GM19043 (cell line): ENCODE results near the gene SMTNL1.

Experiments used
- ATAC-seq: cut with Tn5 transposase; IDR thresholded peaks from one replicate; pipeline ENCODE4 v1.9.1; 2021; ENCODE audit warnings: low read depth; ENCODE audit not compliant: unreplicated experiment

The SMTNL1 gene

DNA sequence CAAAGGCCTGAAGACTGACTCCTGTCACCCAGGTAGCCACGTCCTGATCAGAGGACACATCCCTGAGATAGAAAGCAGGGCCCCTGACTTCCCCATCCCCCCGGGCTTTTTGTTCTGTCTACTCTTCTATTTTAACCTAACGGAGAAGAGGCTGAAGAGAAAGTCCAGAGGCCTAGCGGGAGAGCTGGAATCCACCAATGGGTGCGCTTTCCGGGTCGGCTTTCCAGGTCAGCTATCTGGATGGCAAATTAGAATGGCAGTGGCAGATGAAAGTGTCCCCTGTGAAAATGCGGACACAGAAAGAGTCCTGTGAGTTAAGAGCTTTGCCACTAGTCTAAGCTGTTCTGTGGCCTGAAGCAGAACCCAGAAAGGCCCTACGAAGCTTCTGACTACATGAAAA is 46.9 kb downstream of the SMTNL1 start:
- no peak for ATAC-seq

DNA sequence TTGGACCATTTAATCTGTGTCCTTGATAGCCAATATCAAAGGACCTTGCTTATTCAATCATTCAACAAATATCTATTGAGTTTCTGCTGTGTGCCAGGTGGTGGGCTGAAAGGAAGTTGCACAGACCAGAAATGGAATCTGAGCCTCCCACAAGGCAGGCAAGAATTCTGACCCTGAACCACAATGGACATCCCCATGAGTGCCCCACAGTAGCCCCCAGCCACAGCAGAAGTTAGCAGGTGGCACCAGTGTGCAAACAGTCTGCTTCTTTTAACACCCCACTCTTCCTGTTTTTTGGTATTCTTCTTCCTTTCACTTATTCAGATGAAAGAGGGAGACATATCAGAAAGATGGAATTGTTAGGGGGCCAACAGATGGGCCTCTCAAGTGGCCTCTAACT is 47.9 kb downstream of the SMTNL1 start:
- ATAC-seq, result no peak

DNA sequence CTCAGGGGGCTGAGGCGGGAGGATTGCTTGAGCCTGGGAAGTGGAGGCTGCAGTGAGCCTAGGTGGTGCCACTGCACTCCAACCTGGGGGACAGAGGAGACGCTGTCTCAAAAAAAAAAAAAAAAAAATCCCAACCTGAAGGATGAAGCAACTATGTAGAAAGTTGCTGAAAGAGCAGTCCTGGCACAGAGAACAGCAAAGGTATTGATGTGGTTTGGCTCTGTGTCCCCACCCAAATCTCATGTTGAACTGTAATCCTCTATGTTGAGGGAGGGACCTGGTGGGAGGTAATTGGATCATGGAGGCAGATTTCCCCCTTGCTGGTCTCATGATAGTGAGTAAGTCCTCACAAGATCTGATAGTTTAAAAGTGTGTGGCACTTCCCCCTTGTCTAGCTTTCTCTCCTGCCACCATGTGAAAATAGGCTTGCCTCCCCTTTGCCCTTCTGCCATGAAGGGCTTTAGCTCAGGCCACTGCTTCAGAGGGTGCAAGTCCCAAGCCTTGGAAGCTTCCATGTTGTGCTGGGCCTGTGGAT is 49.4 kb downstream of the SMTNL1 start:
- no peak for ATAC-seq

DNA sequence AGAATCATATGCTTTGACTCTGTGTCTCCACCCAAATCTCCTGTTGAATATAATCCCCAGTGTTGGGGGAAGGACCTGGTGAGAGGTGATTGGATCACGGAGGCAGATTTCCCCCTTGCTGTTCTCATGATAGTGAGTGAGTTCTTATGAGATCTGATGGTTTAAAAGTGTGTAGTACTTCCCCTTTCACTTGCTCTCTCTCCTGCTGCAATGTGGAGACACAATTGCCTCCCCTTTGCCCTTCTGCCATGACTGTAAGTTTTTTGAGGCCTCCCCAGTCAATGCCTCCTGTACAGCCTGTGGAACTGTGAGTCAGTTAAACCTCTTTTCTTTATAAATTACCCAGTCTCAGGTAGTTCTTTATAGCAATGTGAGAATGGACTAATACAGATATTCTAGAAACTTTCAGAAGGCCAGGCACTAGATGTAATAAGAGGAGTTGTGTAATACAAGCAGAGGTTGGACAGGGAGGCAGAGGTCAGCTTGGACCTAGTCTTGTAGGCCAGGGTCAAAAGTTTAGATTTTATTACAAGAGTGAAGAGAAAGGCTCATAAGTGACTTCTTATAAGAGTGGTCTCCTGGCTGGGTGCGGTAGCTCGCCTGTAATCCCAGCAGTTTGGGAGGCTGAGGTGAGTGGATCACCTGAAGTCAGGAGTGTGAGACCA is 50.8 kb downstream of the SMTNL1 start:
- ATAC-seq, result no peak

DNA sequence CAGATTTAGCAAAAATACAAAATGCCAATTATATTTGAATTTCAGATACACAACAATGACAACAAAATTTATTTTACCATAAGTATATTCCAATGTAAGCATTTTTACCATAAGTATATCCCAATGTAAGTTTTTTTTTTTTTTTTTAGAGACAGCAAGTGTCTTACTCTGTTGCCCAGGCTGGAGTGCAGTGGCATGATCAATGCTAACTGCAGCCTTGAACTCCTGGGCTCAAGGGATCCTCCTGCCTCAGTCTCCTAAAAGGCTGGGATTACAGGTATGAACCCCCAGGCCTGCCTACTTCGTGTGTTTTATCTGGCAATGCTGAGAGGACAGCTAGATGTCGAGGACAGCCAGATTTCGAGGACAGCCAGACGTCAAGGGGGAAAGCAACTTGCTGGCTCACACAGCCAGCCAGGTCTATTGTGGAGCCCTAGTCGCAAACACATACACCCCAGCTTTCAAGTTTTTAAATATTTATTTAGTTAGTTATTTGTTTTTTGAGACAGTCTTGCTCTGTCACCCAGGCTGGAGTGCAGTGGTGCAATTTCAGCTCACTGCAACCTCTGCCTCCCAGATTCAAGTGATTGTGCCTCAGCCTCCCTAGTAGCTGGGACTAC is 59.0 kb downstream of the SMTNL1 start:
- ATAC-seq, result no peak

DNA sequence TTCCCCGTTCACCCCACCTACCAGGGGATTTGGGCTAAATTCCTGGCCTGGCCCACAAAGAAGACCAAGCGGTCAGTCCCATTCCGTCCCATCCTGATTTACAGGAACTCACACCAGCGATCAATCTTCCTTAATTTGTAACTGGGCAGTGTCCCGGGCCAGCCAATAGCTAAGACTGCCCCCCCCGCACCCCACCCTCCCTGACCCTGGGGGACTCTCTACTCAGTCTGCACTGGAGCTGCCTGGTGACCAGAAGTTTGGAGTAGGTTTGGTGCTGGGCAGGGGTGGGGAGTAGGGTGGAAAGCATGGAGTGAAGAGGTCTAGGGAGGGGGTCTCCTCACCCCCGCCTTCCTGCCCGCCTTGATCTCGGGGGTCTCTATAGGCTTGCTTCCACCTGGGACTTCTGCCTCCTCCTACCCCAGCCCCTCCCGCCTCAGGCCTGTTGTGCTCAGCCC is 60.1 kb downstream of the SMTNL1 start, which contains the start of gene SERPING1:
TSS of gene SERPING1 (plus strand) at position 225 of the 455 bp plus-strand sequence. CDS start 586 bp downstream, outside the sequence.
- no peak for ATAC-seq

DNA sequence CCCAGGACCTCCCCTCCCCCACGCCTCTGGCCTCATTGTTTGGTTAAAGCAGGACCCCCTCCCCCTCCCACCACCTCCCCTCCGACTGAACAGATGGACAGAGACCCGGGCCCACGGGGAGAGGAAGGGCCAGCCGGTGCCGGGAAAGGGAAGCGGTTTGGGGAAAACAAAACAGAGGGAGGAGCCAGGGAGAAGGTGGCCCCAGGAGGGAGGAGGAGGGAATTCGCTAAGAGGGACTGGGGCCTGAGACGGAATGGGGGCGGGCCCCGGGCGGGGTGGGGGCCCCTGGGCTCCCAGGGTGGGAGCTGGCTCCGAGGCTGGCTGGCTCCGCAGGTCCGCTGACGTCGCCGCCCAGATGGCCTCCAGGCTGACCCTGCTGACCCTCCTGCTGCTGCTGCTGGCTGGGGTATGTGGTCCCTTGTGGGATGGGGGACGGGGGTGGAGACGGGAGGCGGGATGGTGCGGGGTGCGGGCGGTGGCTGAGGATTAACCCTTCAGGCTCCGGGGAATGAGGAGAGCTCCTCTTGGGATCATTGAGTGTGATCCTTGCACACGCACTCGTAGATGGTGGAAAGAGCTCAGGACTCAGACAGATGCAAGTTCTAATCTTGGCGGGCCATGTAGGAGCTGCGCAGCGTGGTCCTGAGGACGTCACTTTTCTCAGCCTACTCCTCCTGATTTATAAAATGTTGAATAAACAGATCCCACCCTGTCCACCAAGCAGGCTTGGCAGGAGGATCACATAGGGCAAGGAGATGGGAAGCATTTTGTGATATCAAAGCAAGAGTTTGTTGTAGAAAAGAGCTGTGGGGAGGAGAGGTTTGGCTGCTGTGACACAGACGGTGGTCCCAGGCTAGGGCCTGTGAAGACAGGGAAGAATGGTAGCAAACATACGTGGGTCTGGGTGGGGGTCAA is 60.8 kb downstream of the SMTNL1 start:
- ATAC-seq, result no peak

DNA sequence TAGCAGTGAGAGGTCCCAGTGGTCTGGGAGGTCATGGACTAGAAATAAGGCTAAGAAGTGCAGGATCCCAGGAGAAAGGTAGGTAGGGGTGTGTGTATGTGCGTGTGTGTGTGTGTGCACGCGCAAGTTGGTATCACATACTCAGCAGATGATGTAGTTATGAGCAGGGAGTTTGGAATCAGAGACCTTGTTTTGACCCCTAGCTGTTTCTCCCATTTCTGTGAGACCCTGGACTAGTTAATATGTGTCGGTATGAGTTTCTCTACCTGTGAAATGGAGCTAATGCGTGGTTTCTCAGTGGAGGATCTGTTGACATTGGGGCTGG is 61.4 kb downstream of the SMTNL1 start:
- ATAC-seq, result no peak

DNA sequence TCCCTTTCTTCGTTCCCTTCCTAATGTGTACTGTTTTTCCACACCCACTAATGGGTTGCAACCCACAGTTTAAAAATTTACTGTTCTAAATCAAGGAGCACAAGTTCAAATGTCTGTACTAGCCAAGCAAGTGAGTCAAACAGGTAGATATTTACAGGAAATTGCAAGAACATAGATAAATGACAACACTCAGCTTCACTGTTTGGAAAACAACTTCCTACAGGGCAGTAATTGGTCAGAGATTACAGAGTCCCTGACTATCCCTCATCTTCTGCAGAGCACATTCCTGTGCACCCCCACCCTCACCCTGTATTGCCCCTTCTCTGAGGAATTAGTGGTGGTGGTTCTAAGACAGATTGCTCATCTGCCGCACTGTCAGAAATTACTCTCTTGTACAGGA is 62.0 kb downstream of the SMTNL1 start:
- ATAC-seq, result no peak
